DOHH2 (cell line): ENCODE data around the gene NMNAT2.

Experiments used
- CTCF ChIP-seq: fragments of 200-600 bp; sonication (generic); IDR thresholded peaks from one replicate; pipeline ENCODE4 v1.5.1; 2014; ENCODE audit warnings: antibody characterized with exemption, mild to moderate bottlenecking, low read depth, low read length; ENCODE audit not compliant: poor library complexity, severe bottlenecking
- EZH2phosphoT487 ChIP-seq: fragments of 200-600 bp; sonication (generic); IDR thresholded peaks from 2 replicates; pipeline ENCODE4 v1.6.1; 2017; ENCODE audit warnings: borderline replicate concordance, mild to moderate bottlenecking, antibody characterized with exemption, low read length, moderate library complexity, mixed read lengths

GRCh38 chr1:183379951-183380350, 38.2 kb downstream of the NMNAT2 start:
- TF ChIP-seq CTCF (no peak), EZH2phosphoT487 (no peak)
